ENCODE results near the gene PSKH1.
"Not testable (repeated sequence)": the region's sequence is repeated elsewhere in the genome, so short reads cannot be mapped to it uniquely, and the experiment has no call there.

The PSKH1 gene

GRCh38 chr16:67892899-67893742 lies at the start of gene PSKH1:
TSS of gene PSKH1 (plus strand) at chr16:67893254. CDS start at chr16:67908750, 15,496 bp downstream.
- no peak for FAIRE-seq

- no peak for FAIRE-seq
Measured at GRCh38 chr16:67843343-67843765, 49.7 kb upstream of the PSKH1 start.

- FAIRE-seq, result no peak
Measured at GRCh38 chr16:67844497-67844896, 48.6 kb upstream of the PSKH1 start.

- no peak for FAIRE-seq
Measured at GRCh38 chr16:67845291-67846062, 47.6 kb upstream of the PSKH1 start.

GRCh38 chr16:67846063-67846319 lies 47.1 kb upstream of the PSKH1 start:
- FAIRE-seq, result no peak

- FAIRE-seq, result peak; percentile 51
Measured at GRCh38 chr16:67846320-67847063, 46.6 kb upstream of the PSKH1 start, which contains the start of gene NUTF2. TSS of gene NUTF2 (plus strand) at chr16:67846933. CDS start at chr16:67865131, 18,198 bp downstream.

GRCh38 chr16:67847064-67847861 lies 45.8 kb upstream of the PSKH1 start, which contains the start of gene CENPT:
TSS of gene CENPT (minus strand) at chr16:67847693. CDS start at chr16:67833859, 13,834 bp downstream.
- no peak for FAIRE-seq

- no peak for FAIRE-seq
Measured at GRCh38 chr16:67848118-67848517, 44.9 kb upstream of the PSKH1 start.

- FAIRE-seq, result no peak
Measured at GRCh38 chr16:67853670-67854069, 39.4 kb upstream of the PSKH1 start.

GRCh38 chr16:67855789-67856188 lies 37.3 kb upstream of the PSKH1 start:
- no peak for FAIRE-seq

GRCh38 chr16:67856927-67857546 lies 36.0 kb upstream of the PSKH1 start:
- FAIRE-seq, result no peak

GRCh38 chr16:67857547-67858233 lies 35.4 kb upstream of the PSKH1 start:
- no peak for FAIRE-seq

GRCh38 chr16:67858500-67858899 lies 34.6 kb upstream of the PSKH1 start:
- no peak for FAIRE-seq

- FAIRE-seq, result no peak
Measured at GRCh38 chr16:67860589-67861398, 32.3 kb upstream of the PSKH1 start.

GRCh38 chr16:67861877-67862276 lies 31.2 kb upstream of the PSKH1 start:
- FAIRE-seq, result no peak

- FAIRE-seq, result no peak
Measured at GRCh38 chr16:67862623-67863583, 30.2 kb upstream of the PSKH1 start.

GRCh38 chr16:67864044-67864443 lies 29.0 kb upstream of the PSKH1 start:
- not testable (repeated sequence) for FAIRE-seq

GRCh38 chr16:67864594-67864993 lies 28.5 kb upstream of the PSKH1 start:
- FAIRE-seq, result no peak

- FAIRE-seq, result no peak
Measured at GRCh38 chr16:67865318-67865717, 27.7 kb upstream of the PSKH1 start.

Data from TTC549 (cell line).